Spleen (tissue), 11 donors: ENCODE measurements around the gene SSH2. TPM values are rescaled to one million over a fixed set of nuclear protein-coding genes. Genes with fewer than 3 reads are reported as not detected.

Experiments used
- DNase-seq: peaks from one replicate; pipeline ENCODE4 v3.0.0-alpha.2; 2020
- H3K27ac ChIP-seq, 8 donors: fragments of 200-600 bp; sonication (generic) in 7 of 8; 1 replicate in 4 of 8; 2 replicates in 4 of 8; pipeline versions ENCODE4 v1.5.0 to v1.8.0; 2016 to 2021; ENCODE audit warnings: inconsistent platforms in 4 of 8, mild to moderate bottlenecking in 4 of 8, moderate library complexity in 1 of 8
- H3K27me3 ChIP-seq, 7 donors: fragments of 200-600 bp; sonication (generic) in 6 of 7; replicated peaks in 1 of 7; 1 replicate in 4 of 7; 2 replicates in 3 of 7; pipeline versions ENCODE4 v1.5.0 to v1.8.0; 2016 to 2021; ENCODE audit warnings: inconsistent platforms in 3 of 7, mild to moderate bottlenecking in 1 of 7
- H3K36me3 ChIP-seq, 6 donors: fragments of 200-600 bp; sonication (generic) in 5 of 6; 1 replicate in 4 of 6; 2 replicates in 2 of 6; pipeline versions ENCODE4 v1.5.0 to v1.8.0; 2016 to 2021; ENCODE audit warnings: inconsistent platforms in 2 of 6
- H3K4me1 ChIP-seq, 6 donors: fragments of 200-600 bp; sonication (generic) in 5 of 6; 1 replicate in 3 of 6; 2 replicates in 3 of 6; pipeline versions ENCODE4 v1.5.0 to v1.8.0; 2016 to 2021; ENCODE audit warnings: inconsistent platforms in 3 of 6
- H3K4me3 ChIP-seq, 8 donors: fragments of 200-600 bp; sonication (generic) in 7 of 8; 1 replicate in 4 of 8; 2 replicates in 4 of 8; pipeline versions ENCODE4 v1.5.0 to v1.8.0; 2016 to 2021; ENCODE audit warnings: inconsistent platforms in 4 of 8, mild to moderate bottlenecking in 4 of 8, moderate library complexity in 2 of 8
- H3K9me3 ChIP-seq, 8 donors: fragments of 200-600 bp; sonication (generic) in 7 of 8; 1 replicate in 4 of 8; 2 replicates in 4 of 8; pipeline versions ENCODE4 v1.5.0 to v1.8.0; 2016 to 2021; ENCODE audit warnings: inconsistent platforms in 4 of 8
- CTCF ChIP-seq, 11 experiments: fragments of 200-600 bp in 7 of 11; fragments of 450-650 bp in 4 of 11; sonication (generic) in 4 of 11; IDR thresholded peaks in 8 of 11; conservative IDR thresholded peaks in 3 of 11; 1 replicate in 7 of 11; 2 replicates in 4 of 11; pipeline versions ENCODE4 v1.4.0 to v1.8.0; 2016 to 2021; ENCODE audit warnings: antibody characterized with exemption in 11 of 11, inconsistent platforms in 4 of 11, mild to moderate bottlenecking in 1 of 11
- POLR2A ChIP-seq, 3 donors: fragments of 450-650 bp; IDR thresholded peaks; one replicate each; pipeline ENCODE4 v1.5.1; 2017; ENCODE audit warnings: antibody characterized with exemption in 3 of 3, mild to moderate bottlenecking in 1 of 3
- POLR2AphosphoS5 ChIP-seq, 3 donors: sonication (generic); formaldehyde crosslinking; IDR thresholded peaks; one replicate each; pipeline ENCODE4 v1.5.1; 2017; ENCODE audit warnings: antibody characterized with exemption in 3 of 3
- WGBS, 5 donors: extraction: QIAGEN DNeasy Blood & Tissue Kit in 3 of 5; methylation state at CpG; one replicate each; pipeline versions ENCODE4 v1.1.5 to v1.1.7; 2013 to 2018; 5-methylcytosine and 5-hydroxymethylcytosine counted together
- intact Hi-C: fragments of 100-400 bp; cut with DNase I; formaldehyde crosslinking; loops from one replicate; pipeline ENCODE4 v1.15.0; 2023; ENCODE audit warnings: low total_unique reads
- polyA plus RNA-seq, 3 donors: library from polyadenylated mRNA; stranded (reverse); fragments of 200-250 nt; gene quantifications; one replicate each; pipeline ENCODE4 v1.2.1, GENCODE V29; 2013
- total RNA-seq, 7 donors: library from RNA; depleted of rRNA in 3 of 7; stranded (reverse); fragments of >200 nt in 3 of 7; fragmentation: NEBNext Ultra II Directional in 4 of 7; extraction: Animal tissue kit (Norgen Biotek cat#: 25700) in 4 of 7; gene quantifications; one replicate each; pipeline versions ENCODE4 v1.1.0 to v1.2.1, GENCODE V29; 2016 to 2021
- donor health status: healthy with polysubstance abuse.
- donor health status: DM: no; HTN: no; CAD: no; lungs with moderate emphysema.
- donor health status: DM: no; HTN: no; CAD: no.
- donor health status: Bipolar disorder and iron deficiency.
- donor health status: healthy.
- donor health status: DM: no; HTN: no; CAD: no.
- donor health status: DM: yes; HTN: yes; CAD: no.

Gene SSH2
- total and polyA plus RNA-seq, 10 donors: 15.9 to 182 (median 113) TPM

GRCh38 chr17:29766796-29767327, 163.2 kb downstream of the SSH2 start:
- H3K4me1 ChIP-seq: peaks cover 0 to 16% (median 2%) of the 10 kb centered on the region in 6 donors
- TF ChIP-seq POLR2A (IDR thresholded peaks at IDR 0.05) (no peak), POLR2AphosphoS5 (IDR thresholded peaks at IDR 0.05) (no peak), CTCF (IDR thresholded peaks at IDR 0.05 in 8 of 11, conservative IDR thresholded peaks at IDR 0.05 in 3 of 11) (no peak)
- H3K4me3 ChIP-seq: no peak overlapping the region
- H3K27ac ChIP-seq: no peak overlapping the region
- H3K9me3 ChIP-seq: no peaks in the 10 kb centered on the region
- no peak for DNase-seq
- no peaks in the 10 kb centered on the region for H3K36me3 ChIP-seq
- H3K27me3 ChIP-seq: no peaks in the 10 kb centered on the region
- intact Hi-C loops: no loop called here

- H3K4me3 ChIP-seq: no peak overlapping the region
- DNase-seq: no peak
- intact Hi-C loops: no loop called here
- H3K27ac ChIP-seq: no peak overlapping the region
- peaks cover 0 to 19% (median 12%) of the 10 kb centered on the region in 6 donors for H3K4me1 ChIP-seq
- TF ChIP-seq POLR2A (IDR thresholded peaks at IDR 0.05) (no peak), CTCF (IDR thresholded peaks at IDR 0.05 in 8 of 11, conservative IDR thresholded peaks at IDR 0.05 in 3 of 11) (no peak), POLR2AphosphoS5 (IDR thresholded peaks at IDR 0.05) (no peak)
- H3K9me3 ChIP-seq: no peaks in the 10 kb centered on the region
- no peaks in the 10 kb centered on the region for H3K27me3 ChIP-seq
- H3K36me3 ChIP-seq: no peaks in the 10 kb centered on the region
- 88 to 100% (median 93%) methylated on average over 1 of the region's 1 CpG for WGBS, 5 donors
Measured at GRCh38 chr17:29764748-29765147, 165.3 kb downstream of the SSH2 start.

- DNase-seq: no peak
- TF ChIP-seq POLR2AphosphoS5 (IDR thresholded peaks at IDR 0.05) (no peak), CTCF (IDR thresholded peaks at IDR 0.05 in 8 of 11, conservative IDR thresholded peaks at IDR 0.05 in 3 of 11) (no peak), POLR2A (IDR thresholded peaks at IDR 0.05) (no peak)
- Histone ChIP-seq H3K27me3 (no peaks in the 10 kb centered on the region), H3K9me3 (no peaks in the 10 kb centered on the region), H3K4me1 (peaks cover 5 to 24% (median 17%) of the 10 kb centered on the region in 6 donors), H3K27ac (no peak overlapping the region), H3K36me3 (no peaks in the 10 kb centered on the region), H3K4me3 (no peak overlapping the region)
- WGBS, 5 donors: 82 to 91% (median 85%) methylated on average over 2 of the region's 2 CpGs
- intact Hi-C loops: no loop called here
Measured at GRCh38 chr17:29764217-29764616, 165.8 kb downstream of the SSH2 start.

- Histone ChIP-seq H3K4me1 (peaks cover 14 to 34% (median 27%) of the 10 kb centered on the region in 6 donors), H3K27me3 (no peaks in the 10 kb centered on the region), H3K36me3 (no peaks in the 10 kb centered on the region), H3K9me3 (no peaks in the 10 kb centered on the region), H3K4me3 (no peak overlapping the region), H3K27ac (no peak overlapping the region)
- TF ChIP-seq POLR2A (IDR thresholded peaks at IDR 0.05) (no peak), CTCF (IDR thresholded peaks at IDR 0.05 in 8 of 11, conservative IDR thresholded peaks at IDR 0.05 in 3 of 11) (no peak), POLR2AphosphoS5 (IDR thresholded peaks at IDR 0.05) (no peak)
- DNase-seq: no peak
- 80 to 87% (median 83%) methylated on average over 3 of the region's 3 CpGs for WGBS, 5 donors
- intact Hi-C loops: no loop called here
Measured at GRCh38 chr17:29763273-29763672, 166.8 kb downstream of the SSH2 start.
